ENCODE results near the gene IL1A.
"Not testable (repeated sequence)": the region's sequence is repeated elsewhere in the genome, so short reads cannot be mapped to it uniquely, and the experiment has no call there.

IL1A gene, protein sequence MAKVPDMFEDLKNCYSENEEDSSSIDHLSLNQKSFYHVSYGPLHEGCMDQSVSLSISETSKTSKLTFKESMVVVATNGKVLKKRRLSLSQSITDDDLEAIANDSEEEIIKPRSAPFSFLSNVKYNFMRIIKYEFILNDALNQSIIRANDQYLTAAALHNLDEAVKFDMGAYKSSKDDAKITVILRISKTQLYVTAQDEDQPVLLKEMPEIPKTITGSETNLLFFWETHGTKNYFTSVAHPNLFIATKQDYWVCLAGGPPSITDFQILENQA

DNA sequence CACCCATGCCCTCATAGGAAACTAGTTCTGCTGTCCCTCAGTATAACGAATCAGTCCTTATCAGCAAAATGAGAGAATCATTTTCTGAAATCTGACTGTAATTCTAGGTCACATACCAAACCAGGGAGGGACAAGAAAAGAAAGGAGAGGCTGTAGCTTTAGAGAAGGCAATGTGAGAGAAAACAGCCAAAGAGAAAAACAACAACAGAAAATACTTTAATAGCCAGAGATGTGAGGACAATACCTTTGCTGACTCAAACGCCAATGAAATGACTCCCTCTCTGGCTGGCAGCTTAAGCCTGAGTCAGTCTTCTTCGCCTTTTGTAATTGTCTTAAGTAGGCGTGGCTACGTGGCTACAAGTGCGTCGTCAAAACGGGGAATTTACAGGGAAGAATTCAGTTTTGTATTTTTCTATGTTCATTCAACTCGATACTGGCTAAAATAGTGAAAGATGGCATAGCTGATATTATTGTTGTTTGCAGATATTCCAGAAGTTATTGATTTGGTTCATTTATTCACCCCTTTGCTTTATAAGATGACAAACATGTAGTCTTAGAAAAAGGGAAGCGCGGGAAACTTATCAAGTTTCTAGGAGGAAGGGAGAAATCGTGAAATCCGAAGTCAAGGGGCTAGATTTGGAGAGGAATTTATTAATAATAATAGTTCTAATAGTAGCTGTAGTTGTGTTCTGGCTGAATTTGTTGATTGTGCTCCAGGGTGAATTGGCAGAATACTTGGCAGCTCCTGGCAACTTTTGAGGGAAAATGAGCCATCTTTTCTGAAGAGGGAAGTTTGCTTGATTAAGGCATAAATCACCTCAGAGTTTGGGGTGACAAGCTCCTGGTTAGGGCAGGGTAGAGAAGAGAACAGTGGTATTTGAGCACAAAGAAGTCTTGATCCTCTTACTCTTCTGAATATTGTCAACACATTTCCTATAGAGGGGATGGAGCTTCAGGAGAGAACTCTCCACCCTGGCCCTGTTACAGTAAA lies at the start of gene IL1A:
IL1A (minus strand) TSS at position 295 of the 991 bp plus-strand sequence. CDS start 723 bp downstream, outside the sequence.
- no peak for DNase-seq

DNA sequence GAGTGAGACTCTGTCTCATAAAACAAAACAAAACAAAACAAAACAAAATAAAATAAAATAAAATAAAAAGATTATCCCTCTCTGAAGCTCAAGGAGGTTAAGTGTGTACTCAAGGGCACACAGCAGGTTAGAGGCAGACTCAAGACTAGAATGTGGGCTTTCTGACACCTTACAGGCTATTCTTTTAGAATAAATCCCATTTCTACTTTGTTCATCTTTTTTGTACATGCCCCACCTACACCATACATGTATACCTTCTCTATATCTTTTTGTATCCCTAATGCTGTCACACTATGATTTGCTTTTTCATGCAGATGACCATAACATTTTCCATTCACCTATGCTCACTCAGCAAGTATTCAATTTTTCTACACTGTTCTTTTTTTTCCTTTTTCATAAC lies 49.7 kb upstream of the IL1A start:
- DNase-seq = no peak

DNA sequence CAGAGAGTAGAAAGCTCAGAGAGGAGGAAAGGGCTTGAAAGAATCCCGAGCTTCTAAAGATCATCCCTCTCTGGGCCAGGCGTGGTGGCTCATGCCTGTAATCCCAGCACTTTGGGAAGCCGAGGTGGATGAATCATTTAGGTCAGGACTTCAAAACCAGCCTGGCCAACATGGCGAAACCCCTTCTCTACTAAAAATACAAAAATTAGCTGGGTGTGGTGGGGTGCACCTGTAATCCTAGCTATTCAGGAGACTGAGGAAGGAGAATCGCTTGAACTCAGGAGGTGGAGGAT lies 49.3 kb upstream of the IL1A start:
- not testable (repeated sequence) for DNase-seq

DNA sequence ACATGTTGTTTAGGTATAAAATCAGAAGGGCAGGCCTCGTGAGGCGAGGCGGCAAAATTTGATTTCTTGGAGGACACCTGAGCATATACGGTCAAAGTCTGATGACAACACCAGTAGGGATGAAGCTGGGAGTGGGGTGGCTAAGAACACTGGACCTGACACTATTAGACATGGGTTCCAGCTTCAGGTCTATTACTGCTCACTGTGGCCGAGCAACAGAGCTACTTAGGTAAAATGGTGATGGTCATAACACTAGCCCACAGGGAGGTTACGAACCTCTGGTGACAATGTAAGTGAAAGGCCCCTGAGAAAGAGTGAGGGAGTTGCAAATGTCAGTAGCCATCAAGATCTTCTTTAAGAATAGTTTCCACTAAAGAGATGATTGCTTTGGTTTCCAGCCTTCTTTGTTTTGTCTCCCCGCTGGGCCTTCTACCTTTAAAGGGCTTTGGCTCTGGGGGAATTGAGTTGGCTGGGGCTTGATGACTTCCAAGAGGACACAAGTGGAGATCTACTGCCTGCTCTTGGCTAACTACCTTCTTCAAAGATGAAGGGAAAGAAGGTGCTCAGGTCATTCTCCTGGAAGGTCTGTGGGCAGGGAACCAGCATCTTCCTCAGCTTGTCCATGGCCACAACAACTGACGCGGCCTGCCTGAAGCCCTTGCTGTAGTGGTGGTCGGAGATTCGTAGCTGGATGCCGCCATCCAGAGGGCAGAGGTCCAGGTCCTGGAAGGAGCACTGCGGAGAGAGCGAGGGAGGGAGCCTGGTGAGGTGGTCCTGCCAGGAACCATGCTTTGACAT lies 48.7 kb upstream of the IL1A start:
- no peak for DNase-seq

DNA sequence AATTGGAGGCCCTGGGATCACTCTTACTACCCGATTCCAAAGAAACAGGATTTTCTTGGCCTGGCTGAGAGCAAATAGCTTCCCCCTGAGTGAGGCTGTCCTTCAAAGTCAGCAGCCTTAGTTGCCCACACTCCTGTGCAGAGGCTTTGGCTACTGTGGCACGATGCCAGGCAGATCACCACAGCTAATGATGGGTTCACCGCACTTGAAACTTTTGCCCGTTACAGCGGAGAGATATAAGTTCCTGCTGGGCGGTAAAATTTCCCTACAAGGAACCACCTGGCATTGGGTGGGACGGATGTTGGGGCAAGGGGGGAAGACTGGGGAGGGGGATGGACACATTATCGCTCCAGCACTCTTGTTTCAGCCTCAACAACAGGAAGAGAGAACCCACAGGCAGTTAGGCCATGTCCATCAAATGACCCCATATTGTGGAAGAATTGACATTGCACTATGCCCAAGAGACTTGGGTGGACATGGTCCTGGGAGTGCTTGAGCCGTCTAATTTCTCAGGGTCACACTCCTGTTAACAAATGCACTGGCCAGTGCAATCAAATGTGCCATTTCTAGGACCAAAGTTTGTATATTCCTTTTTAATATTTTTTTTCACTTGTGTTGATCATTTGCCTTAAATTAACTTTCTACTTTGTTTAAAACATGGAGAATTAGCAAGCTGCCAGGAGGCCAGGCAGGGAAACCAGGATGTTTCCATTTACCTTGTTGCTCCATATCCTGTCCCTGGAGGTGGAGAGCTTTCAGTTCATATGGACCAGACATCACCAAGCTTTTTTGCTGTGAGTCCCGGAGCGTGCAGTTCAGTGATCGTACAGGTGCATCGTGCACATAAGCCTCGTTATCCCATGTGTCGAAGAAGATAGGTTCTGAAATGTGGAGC lies 47.9 kb upstream of the IL1A start:
- no peak for DNase-seq

DNA sequence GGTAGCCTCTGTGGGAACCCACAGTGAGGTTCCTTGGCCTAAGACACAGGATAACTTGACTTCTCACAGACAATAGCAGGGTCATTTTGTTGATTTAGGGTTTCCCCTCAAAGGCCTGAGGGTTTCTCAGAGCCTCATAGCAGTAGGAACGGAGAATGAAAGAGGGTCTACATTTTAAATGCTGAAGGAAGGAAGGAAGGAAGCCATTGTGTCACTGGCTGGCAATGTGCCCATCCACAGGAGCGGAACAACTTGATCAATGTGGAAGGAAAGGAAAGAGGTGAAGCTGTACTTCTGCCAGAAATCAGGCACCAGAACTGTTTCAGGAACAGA lies 47.2 kb upstream of the IL1A start:
- DNase-seq = no peak

DNA sequence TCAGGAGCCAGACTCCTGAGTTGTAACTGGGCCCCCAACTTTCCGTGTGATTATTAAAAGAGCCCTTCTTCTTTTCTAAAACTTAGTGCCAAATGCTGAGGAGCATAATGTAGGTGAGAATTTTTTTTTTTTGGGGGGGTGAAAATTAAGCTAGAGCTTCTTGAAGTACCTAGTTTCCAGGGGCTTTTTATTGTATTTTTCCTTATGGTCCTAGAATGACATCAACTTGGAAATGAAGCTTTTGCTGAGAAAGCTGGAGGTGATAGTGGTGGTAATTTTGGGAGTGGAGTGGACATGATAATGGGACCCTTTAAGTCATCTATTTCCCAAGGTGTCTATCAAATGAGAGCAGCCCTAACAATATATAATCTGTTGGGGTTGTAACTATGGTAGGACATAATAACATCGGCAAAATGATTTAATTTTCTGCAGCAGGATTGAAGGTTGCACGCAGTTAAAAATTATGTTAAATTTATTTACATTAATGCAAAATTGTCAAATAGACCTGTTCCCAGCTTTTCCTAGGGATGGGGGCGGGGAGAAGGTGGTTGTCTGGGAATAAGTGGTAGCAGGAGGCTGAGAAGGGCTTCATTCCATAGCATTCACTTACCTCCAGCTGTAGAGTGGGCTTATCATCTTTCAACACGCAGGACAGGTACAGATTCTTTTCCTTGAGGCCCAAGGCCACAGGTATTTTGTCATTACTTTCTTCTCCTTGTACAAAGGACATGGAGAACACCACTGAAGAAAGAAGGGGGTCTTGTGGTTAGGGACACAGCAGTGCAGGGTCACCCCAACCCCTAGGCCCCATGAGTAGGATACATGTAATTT lies 46.6 kb upstream of the IL1A start:
- no peak for DNase-seq

DNA sequence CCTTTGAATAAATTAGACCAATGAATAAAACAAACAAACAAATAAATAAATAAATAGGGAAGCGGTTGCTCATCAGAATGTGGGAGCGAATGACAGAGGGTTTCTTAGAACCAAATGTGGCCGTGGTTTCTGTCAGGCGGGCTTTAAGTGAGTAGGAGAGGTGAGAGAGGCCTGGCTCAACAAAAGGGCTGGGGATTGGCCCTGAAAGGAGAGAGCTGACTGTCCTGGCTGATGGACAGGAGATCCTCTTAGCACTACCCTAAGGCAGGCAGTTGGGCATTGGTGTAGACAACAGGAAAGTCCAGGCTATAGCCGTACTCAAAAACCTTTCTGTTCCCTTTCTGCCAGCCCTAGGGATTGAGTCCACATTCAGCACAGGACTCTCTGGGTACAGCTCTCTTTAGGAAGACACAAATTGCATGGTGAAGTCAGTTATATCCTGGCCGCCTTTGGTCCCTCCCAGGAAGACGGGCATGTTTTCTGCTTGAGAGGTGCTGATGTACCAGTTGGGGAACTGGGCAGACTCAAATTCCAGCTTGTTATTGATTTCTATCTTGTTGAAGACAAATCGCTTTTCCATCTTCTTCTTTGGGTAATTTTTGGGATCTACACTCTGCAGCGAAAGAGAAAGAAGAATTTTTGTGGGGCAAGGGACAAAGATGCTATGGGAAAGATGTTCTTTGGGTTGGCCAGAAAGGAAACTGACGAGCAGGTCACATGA lies 45.8 kb upstream of the IL1A start:
- DNase-seq = no peak

DNA sequence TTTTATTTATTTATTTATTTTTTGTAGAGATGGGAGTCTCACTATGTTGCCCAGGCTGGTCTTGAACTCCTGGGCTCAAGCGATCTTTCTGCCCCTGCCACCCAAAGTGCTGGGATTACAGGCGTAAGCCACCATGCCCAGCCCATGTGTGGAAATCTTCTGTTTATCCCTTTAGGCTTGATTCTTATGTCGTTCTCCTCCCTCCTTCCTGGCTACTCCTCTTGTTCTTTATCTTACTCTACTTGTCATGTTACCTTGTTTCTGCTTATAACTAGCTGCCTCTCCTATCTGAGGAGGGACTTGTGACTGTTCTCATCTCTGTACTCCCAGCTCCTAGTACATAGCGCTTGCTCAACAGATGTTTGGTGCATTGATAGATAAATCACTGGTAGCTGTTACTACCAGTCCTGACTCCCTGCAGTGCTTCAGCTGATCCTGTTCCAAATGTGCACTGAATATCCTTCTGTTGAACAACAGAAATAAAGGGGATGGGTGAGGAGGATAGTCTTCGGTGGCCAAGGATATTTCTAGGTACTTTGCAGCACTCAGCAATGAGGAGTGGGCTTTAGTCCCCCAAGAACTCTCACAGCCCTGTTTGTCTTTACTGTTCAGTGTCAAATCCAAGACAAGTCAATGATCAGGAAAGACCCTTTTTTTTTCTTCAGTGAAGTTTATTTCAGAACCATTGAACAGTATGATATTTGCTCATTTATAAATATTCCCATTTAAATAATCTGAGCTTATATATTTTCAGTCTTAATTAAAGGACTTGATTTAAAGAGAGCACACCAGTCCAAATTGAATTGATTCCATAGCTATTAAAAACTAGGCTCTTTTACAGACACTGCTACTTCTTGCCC lies 45.0 kb upstream of the IL1A start:
- no peak for DNase-seq

DNA sequence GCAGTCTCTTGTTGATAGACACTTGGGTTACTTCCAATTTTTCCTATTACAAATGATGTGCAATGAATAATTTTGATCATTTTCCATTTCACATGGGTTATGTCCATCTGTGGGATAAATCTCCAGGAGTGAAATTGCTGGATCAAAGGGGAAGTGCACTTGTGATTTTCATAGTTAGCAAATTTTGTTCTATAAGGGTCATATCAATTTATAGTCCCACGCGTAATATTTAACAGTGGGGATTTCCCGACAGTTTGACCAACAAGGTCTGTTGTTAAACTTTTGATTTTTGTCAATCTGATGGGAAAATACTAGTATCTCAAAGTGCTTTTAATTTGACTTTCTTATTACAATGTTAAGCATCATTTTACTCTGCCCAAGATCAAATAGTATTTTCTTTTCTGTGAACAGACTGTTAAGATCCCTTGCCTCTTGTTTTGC lies 44.0 kb upstream of the IL1A start:
- DNase-seq = no peak

DNA sequence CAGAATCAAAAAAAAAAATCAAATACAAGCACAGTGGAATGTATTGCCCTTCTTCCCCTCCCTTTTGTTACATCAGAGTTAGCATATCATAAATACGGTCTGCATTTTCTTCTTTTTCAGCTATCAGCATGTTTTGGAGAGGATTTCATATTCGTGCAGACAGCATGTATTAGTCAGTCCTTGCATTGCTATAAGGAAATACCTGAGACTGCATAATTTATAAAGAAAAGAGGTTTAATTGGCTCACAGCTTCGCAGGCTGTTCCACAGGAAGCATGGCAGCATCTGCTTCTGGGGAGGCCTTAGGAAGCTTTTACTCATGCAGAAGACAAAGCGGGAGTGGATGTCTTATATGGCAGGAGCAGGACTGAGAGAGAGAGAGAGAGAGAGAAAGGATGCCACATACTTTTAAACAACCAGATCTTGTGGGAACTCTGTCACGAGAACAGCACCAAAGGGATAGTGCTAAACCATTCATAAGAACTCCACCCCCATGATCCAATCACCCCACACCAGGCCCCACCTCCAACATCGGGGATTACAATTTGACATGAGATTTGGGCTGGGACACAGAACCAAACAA lies 43.4 kb upstream of the IL1A start:
- no peak for DNase-seq

DNA sequence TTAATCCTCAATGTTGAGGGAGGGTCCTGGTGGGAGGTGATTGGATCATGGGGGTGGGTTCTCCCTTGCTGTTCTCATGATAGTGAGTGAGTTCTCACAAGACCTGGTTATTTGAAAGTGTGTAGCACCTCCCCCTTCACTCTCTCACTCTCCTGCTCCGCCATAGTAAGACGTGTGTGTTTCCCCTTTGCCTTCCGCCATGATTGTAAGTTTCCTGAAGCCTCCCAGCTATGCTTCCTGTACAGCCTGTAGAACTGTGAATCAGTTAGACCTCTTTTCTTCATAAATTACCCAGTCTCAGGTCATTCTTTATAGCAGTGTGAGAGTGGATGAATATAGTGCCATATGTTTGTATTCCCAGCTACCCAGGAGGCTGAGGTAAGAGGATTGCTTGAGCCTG lies 42.7 kb upstream of the IL1A start:
- no peak for DNase-seq

DNA sequence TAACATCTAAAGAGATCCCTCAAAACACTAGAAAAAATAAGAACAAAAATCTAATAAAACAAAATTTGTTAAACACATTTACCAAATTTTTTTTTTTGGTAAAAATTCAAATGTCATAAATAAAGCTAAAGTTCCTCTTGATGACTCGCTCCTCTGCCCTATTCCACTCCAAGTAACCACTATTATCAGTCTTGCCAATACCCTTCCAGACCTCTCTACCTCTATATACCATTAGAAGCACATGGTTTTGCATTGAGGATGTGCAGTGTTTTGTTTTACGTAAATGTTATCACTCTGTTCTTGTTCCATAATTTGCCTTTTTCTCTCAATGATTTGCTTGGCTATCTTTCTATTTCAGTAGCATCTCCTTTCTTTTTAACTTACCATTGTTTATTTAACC lies 41.4 kb upstream of the IL1A start:
- DNase-seq = no peak

DNA sequence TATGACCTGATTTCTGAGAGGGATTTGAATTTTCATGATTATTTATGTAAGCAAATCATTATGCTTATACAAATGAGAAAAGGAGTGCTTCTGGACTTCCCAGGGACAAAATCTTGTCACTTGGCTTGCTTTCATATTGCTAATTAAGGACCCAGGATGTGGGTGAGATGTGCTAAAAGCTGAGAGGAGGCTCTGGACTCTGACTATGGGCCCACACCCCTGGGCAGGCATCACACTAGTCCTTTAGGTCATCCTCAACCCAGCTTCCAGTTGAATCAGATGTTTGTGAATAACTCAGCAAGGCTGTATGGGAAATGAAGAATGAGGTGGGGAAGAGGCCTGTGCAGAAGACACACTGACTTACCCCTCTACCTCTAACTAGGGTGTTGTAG lies 40.4 kb upstream of the IL1A start:
- no peak for DNase-seq

DNA sequence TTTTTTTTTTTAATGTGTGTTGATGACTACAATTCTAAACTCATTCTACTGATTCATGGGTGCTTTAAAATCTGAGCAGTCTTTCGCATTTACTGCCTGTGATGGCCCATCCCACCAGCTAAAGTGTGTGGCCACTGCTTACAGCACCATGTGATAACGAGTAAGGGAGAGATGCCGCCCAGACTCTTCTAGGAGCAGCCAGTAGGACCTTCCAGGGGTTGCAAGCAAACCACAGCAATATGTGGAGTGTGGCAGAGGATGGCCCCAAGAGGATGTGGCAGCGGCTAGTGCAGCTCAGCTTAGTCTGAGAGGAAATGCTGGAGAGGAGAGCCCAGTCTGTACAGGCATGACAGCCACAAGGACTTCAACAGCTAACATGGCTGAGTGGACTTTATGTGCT lies 37.4 kb upstream of the IL1A start:
- no peak for DNase-seq

DNA sequence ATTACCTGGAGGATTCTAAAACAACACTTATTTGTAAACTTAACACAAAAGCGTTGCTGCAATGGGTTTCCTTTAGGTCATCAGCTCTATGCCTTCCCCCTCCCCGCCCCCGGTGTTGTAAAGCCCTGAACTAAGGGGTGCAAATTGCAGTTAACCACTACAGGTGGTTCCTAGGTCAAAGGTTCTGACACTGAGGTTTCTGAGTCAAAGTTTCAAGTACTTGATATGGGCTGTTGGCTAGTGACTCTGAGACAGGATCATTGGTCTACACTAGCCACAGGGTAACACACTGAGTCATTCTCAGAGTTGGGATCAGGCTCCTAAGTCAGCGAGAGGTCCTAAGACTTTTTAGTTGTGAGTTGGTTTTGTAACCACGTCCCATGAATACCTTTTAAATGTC lies 36.8 kb upstream of the IL1A start:
- no peak for DNase-seq

DNA sequence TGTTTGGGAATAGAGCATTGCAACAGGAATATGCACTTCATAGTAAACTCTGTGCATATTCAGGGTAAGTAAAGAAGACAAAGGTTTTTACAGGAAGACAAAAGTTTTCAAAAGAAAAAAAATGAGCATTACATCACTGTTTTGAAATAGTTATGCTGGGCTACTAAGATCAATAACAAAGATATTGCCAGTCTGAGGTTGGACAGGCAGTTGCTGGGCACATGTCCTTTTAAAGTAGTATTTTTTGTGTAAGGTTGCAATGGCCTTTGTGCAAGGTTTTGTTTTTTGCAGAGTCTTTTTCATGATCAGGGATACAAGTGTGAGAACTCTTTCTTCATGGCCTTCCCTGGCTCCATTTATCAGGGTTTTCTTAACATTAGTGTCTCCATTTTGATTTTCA lies 36.0 kb upstream of the IL1A start:
- no peak for DNase-seq

DNA sequence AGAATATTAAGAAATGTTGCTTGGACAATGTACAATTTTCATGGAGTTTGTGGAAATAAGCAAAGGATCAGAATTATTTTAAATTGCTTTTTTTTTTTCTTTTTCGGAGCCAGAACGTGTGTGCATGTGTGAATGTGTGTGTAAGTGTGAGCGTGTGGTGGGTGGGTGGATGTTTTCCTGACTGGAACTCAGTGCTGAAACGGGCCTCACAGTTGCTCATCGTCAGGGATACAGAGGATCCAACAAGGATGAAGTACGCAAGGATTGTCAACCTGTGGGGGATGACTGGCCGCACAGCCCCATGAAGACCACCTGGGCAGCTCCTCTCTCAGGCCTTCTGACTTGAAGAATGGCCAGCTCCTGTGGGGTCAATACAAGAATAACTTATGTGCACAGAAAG lies 34.8 kb upstream of the IL1A start:
- DNase-seq = no peak

DNA sequence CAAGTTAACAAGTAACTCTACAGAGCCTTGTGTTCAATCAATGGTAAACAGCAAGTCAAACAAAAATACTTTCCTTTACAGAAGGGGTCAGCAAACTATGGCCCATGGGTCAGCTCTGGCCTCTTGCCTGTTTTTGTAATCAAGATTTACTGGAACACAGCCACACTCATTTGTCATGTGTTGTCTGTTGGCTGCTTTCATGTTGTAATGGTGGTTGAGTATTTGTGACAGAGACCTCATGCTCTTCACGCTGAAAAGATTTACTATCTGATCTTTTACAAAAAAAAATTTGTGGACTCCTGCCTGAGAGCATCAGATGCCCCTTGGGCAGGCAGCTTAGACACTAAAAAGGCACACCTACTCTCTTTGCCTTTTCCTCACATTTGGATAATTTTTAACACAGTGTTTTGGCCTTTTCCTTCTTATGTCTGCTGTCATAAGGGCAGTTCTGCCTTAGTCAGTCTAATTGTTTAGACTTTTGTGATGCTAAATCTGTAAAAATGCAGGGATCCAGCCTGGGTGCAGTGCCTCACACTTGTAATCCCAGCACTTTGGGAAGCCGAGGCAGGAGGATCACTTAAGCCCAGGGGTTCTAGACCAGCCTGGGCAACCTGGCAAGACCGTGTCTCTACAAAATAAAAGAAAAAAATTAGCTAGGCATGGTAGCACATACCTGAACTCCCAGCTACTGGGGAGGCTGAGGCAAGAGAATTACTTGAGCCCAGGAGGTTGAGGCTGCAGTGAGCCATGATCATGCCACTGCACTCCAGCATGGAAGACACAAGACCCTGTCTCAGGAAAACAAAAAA lies 34.0 kb upstream of the IL1A start:
- no peak for DNase-seq
